Ectodermal cell (in vitro differentiated cells): ENCODE results near the gene FBXW4.
A peak's percentile ranks its signal among the peaks of the same experiment; 100 is the strongest.

Experiments used
- H3K27ac ChIP-seq: 2 replicates; pipeline ENCODE4 v1.7.0; 2013; ENCODE audit warnings: mild to moderate bottlenecking, low read depth, low read length; ENCODE audit not compliant: insufficient read depth, poor library complexity, severe bottlenecking
- H3K27me3 ChIP-seq: 2 replicates; pipeline ENCODE4 v1.7.0; 2013; ENCODE audit warnings: mild to moderate bottlenecking, low read length; ENCODE audit not compliant: insufficient read depth, control insufficient read depth, poor library complexity, severe bottlenecking
- H3K36me3 ChIP-seq: one replicate; pipeline ENCODE4 v1.7.0; 2013; ENCODE audit warnings: low read length; ENCODE audit not compliant: control insufficient read depth, insufficient read depth
- H3K4me1 ChIP-seq: one replicate; pipeline ENCODE4 v1.7.0; 2013; ENCODE audit warnings: low read length; ENCODE audit not compliant: control insufficient read depth, insufficient read depth
- H3K4me3 ChIP-seq: 2 replicates; pipeline ENCODE4 v1.7.0; 2013; ENCODE audit warnings: low read depth, low read length, control low read depth; ENCODE audit not compliant: insufficient read depth
- H3K9me3 ChIP-seq: 2 replicates; pipeline ENCODE4 v1.7.0; 2013; ENCODE audit warnings: mild to moderate bottlenecking, low read length, moderate library complexity; ENCODE audit not compliant: control insufficient read depth
- WGBS, 2 experiments: methylation state at CpG; one replicate each; pipeline ENCODE4 v1.1.7; 2013; ENCODE audit warnings: missing lambda C conversion rate in 2 of 2; 5-methylcytosine and 5-hydroxymethylcytosine counted together

The FBXW4 gene

DNA sequence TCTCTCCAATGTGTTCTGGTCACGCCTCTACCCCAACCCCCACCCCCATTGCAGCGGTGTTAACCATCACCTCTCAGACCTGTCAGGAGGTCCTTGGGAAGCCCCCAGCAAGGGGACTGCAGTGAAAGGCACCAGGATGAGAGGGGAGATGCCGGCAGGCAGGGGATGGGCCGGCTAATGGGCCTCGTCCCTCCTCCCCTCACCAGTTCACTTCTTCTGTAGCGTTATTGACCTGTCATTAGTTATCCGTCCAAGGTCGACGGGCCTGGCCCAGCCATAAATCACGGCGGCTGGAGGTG, 125.7 kb downstream of the FBXW4 start:
- no peaks in the 10 kb centered on the region for H3K36me3 ChIP-seq
- H3K9me3 ChIP-seq = no peaks in the 10 kb centered on the region
- peaks cover 7% of the 10 kb centered on the region for H3K4me1 ChIP-seq
- 10% methylated on average over 11 of the region's 11 CpGs for WGBS, 2 experiments
- H3K27me3 ChIP-seq = peaks cover 75% of the 10 kb centered on the region
- no peak overlapping the region for H3K27ac ChIP-seq
- H3K4me3 ChIP-seq = peak overlapping the region; percentile 47

DNA sequence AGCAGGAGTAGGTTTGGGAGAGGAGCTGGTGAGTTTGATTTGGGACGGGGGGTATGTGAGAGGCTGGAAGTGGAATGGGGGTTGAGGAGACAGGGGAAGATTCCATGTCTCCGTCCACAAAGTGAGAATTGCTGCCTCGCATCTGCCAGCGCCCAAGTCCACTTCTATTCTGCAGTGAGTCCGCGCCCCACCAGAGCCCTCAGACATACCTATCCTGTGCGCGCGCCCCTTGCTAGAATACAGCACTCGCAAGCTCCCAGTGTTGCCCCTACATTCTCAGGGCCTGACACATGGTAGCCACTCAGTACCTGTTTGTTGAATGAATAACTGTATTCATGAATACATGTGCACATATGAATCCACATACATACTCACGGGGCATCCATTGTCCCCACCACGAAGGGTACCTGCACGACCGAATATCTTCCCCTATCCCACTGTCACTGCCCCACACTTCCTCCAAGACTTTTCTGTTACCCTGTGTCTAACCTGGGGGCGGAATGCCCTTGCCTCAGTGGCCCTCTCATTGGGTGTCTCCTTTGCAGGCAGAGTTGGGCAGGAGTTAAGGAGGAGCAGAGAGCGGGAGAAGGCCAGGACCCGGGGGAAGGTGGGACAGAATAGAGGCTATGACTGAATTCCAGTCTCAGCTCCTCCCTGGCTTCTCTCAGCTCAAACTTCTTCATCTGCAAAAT, 126.8 kb downstream of the FBXW4 start:
- peaks cover 7% of the 10 kb centered on the region for H3K4me1 ChIP-seq
- H3K36me3 ChIP-seq = no peaks in the 10 kb centered on the region
- 87 to 90% methylated on average over 17 of the region's 17 CpGs for WGBS, 2 experiments
- peaks cover 75% of the 10 kb centered on the region for H3K27me3 ChIP-seq
- H3K27ac ChIP-seq = no peak overlapping the region
- H3K4me3 ChIP-seq = no peak overlapping the region
- no peaks in the 10 kb centered on the region for H3K9me3 ChIP-seq

DNA sequence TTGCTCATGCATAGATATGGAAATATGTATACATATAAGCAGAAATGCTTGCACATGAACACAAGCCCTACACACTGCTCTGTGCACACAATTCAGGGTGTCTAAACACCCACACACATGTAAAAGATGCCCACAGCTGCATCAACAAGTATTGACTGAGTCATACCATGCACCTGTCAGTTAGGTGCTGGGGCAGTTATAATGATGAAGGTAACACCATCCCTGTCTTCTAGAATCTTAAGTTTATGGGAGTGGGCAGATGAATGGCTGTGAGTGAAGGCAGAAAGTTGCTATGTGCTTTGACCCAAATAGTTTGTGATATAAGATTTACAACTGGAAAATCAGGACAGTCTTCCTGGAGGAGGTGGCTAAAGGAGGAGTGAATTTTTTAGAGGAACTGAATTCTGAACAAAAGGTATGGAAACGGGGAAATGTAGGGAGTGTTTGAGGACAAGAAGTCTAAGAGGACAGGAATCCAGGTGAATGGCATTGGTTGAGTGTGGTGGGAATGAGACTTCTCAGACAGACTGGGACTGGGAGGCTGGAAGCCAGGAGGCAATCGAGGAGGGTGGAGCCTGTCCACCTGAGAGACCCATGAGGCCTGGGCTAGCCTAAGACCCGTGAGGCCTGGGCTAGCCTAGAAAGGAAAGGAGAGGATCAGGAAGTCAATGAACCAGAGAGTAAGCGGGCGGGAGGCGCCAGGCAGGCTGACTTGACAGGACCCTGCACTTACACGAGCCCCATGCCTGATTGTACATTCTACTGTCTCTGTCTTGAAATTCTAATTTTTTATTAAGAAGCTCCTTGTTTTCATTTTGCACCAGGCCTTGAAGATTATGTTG, 127.6 kb downstream of the FBXW4 start:
- Histone ChIP-seq H3K4me1 (peaks cover 7% of the 10 kb centered on the region), H3K27ac (no peak overlapping the region), H3K4me3 (no peak overlapping the region), H3K27me3 (peaks cover 70% of the 10 kb centered on the region), H3K9me3 (no peaks in the 10 kb centered on the region), H3K36me3 (no peaks in the 10 kb centered on the region)
- WGBS, 2 experiments = 84 to 91% methylated on average over 7 of the region's 7 CpGs

DNA sequence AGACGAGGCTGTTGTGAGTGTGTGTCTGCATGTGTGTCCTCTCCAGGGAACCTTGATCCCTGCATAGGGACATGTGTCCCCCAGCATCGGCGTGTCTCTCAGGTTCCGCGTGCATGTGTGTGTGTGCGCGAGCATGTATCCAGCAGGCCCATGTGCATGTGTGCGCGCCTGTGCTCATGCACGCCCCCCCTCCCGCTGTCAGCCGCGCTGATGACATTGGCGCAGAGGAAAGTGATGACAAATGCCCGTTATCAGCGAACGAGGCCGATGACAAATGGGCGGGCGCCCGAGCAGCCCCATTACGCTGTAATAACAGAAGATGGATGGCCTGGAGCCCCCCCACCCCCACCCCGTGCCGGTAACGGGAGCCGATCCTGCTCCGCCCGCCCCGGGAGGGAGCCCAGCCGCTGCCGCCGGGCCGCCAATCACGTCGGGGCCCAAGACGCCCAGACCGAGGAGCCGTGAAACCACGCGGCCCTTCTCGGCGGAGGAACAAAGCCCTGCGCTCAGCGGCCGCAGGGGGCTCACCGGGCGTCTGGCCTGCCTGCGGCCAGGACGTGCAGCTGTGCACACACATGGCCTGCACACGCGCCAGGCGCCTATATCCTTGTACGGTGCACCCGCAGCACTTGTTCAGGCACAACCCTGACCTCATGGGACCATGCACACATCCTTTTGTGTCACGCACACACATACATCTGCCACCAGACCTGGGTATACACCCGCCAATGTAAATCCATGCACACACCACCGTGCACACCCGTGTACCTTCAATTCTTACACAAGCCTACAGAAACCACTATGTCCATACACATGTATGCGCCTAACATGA, 128.4 kb downstream of the FBXW4 start:
- Histone ChIP-seq H3K27ac (no peak overlapping the region), H3K27me3 (peaks cover 62% of the 10 kb centered on the region), H3K36me3 (no peaks in the 10 kb centered on the region), H3K9me3 (no peaks in the 10 kb centered on the region), H3K4me1 (peaks cover 7% of the 10 kb centered on the region), H3K4me3 (no peak overlapping the region)
- 50% methylated on average over 59 of the region's 59 CpGs for WGBS, 2 experiments

DNA sequence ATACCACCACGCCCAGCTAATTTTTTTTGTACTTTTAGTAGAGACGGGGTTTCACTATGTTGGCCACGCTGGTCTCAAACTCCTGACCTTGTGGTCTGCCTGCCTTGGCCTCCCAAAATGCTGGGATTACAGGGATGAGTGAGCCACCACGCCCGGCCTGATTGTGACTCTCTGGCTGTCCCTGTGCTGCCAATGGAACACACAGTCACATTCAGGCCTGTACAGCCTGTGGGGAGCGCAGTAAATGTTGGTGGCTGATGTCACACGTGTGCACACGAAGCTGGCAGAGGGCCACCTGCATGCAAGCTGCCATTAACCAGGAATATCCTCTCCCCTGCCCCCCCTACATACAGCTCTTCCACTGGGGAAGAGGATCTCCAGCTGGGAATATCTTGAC, 129.0 kb downstream of the FBXW4 start:
- H3K36me3 ChIP-seq = no peaks in the 10 kb centered on the region
- no peak overlapping the region for H3K27ac ChIP-seq
- H3K4me1 ChIP-seq = peaks cover 5% of the 10 kb centered on the region
- no peak overlapping the region for H3K4me3 ChIP-seq
- H3K9me3 ChIP-seq = no peaks in the 10 kb centered on the region
- peaks cover 56% of the 10 kb centered on the region for H3K27me3 ChIP-seq
- WGBS, 2 experiments = 83 to 93% methylated on average over 8 of the region's 8 CpGs

DNA sequence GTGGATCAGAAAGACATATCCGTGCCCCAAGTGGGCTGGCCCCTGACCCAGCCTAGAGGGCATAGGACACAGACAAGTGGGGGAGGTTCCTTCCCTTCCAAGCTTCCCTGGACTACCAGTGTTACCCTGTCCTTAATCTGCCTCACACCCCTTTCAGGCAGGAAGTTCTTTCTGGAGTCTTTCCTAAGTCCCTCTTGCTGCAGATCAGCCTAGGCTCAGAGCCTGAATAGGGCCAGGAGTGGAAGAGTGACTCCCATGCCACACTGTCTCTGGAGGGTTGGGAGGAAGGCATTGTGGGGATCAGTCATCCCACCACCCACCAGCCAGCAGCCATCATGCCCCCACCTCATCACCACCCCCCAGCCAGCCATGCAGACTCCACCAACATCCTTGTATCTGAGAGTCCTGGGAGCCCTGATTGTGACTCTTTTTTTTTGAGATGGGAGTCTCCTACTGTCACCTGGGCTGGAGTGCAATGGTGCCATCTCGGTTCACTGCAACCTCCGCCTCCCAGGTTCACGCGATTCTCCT, 129.5 kb downstream of the FBXW4 start:
- peaks cover under 1% of the 10 kb centered on the region for H3K4me1 ChIP-seq
- peaks cover 51% of the 10 kb centered on the region for H3K27me3 ChIP-seq
- WGBS, 2 experiments = 90 to 95% methylated on average over 5 of the region's 5 CpGs
- H3K9me3 ChIP-seq = no peaks in the 10 kb centered on the region
- H3K4me3 ChIP-seq = no peak overlapping the region
- no peaks in the 10 kb centered on the region for H3K36me3 ChIP-seq
- H3K27ac ChIP-seq = no peak overlapping the region

DNA sequence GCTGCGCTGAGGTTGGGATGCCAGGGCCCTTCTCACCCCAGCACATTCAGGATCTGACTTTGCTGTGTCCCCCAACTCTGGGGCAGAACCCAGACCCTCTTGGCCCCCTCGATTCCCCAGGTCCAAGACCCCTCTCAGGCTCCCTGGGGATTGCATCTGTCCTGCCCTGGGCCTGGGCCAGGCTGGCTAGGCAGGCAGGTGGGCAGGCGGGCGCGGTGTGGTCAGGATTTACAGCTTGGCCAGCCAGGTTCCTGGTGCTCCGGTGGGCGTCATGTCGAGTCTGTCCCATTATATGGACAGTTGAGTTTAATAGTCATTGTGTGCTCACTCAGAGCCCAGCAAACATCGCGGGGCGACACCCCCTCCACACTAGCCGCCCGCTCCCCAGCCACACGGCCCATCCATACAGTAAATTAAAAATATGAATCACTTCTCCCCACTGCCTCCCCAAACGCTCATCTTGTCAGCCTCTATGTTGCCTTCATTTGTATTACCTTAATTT, 130.4 kb downstream of the FBXW4 start:
- H3K4me3 ChIP-seq = no peak overlapping the region
- no peak overlapping the region for H3K27ac ChIP-seq
- peaks cover 42% of the 10 kb centered on the region for H3K27me3 ChIP-seq
- no peaks in the 10 kb centered on the region for H3K9me3 ChIP-seq
- no peaks in the 10 kb centered on the region for H3K4me1 ChIP-seq
- WGBS, 2 experiments = 88 to 96% methylated on average over 14 to 15 of the region's 15 CpGs
- no peaks in the 10 kb centered on the region for H3K36me3 ChIP-seq

DNA sequence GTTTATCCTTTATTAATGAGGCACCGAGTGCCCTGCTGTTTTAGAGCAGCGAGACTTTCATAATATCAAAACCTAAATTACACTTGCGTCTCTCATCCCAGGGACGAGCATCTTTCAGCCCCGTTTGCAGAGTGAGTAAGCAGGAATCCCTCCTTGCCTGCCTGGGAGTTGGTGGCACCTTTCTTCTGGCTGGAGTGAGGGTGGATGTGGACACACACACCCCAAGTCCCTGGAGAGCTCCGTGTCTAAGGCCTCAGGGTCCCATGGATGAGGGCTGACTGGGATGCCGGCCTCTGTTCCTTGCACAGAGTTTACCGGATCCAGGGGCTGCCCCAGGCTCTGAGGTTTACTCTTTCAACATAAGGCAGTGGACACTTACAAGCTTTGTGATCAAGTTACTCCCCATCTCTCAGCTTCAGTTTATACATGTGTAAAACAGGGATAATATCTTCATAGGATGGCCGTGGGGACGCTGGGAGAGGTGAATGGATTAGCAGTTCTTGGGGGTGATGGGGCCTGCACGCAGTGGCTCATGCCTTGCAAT, 131.4 kb downstream of the FBXW4 start:
- WGBS, 2 experiments = 90% methylated on average over 11 of the region's 11 CpGs
- H3K27ac ChIP-seq = no peak overlapping the region
- H3K36me3 ChIP-seq = no peaks in the 10 kb centered on the region
- H3K9me3 ChIP-seq = no peaks in the 10 kb centered on the region
- no peak overlapping the region for H3K4me3 ChIP-seq
- H3K4me1 ChIP-seq = no peaks in the 10 kb centered on the region
- peaks cover 33% of the 10 kb centered on the region for H3K27me3 ChIP-seq

DNA sequence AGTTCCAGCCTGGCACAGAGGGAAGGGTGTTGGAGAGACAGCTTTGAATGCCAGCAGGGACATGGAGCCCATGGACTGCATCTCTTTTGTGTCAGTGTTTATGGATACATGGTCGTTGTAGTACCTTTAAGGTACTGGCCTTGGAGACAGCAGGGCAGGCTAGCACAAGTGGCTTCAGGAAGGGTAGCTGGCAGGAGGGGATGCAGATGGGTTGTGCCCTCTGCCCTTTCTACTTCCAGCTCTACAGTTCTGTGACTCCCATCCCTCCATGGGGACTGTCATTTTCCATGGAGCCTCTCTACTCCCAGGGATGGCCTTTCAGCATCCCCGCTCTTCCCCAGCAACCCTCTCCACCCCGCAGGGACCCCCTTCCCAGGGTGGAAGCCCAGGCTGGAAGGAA, 132.0 kb downstream of the FBXW4 start:
- Histone ChIP-seq H3K27me3 (peaks cover 27% of the 10 kb centered on the region), H3K9me3 (no peaks in the 10 kb centered on the region), H3K27ac (no peak overlapping the region), H3K4me3 (no peak overlapping the region), H3K36me3 (no peaks in the 10 kb centered on the region), H3K4me1 (no peaks in the 10 kb centered on the region)
- WGBS, 2 experiments = 82 to 88% methylated on average over 2 to 3 of the region's 3 CpGs
